Cerebellar cortex (tissue), 1 donor: ENCODE measurements around the gene TRMT2A.

ENCODE experiments used
- DNase-seq: peaks from one replicate; pipeline ENCODE4 v3.0.0-alpha.2; 2015; ENCODE audit warnings: low spot score

The TRMT2A gene

GRCh38 chr22:20063271-20064139, 53.5 kb downstream of the TRMT2A start:
- DNase-seq, result no peak

- no peak for DNase-seq
These were observed 54.3 kb downstream of the TRMT2A start for GRCh38 chr22:20062766-20063083.

GRCh38 chr22:20062043-20062765, 54.8 kb downstream of the TRMT2A start:
- DNase-seq, result no peak
